OCI-LY7 (cell line): ENCODE measurements around the gene TCTN1. TPM values are rescaled to one million over a fixed set of nuclear protein-coding genes. Genes with fewer than 3 reads are reported as not detected.
"Not testable (repeated sequence)": the region's sequence is repeated elsewhere in the genome, so short reads cannot be mapped to it uniquely, and the experiment has no call there.

Source experiments
- BruUV-seq: library from RNA; stranded (reverse); fragments of 400-500 nt; replicated peaks from 2 replicates; lab custom pipeline; 2021; lab: Mats Ljungman, UMichigan
- CTCF ChIA-PET: fragments of 300-600 bp; sonication (Branson Sonifier 250); formaldehyde crosslinking; loops from one replicate; lab custom pipeline; 2022; ENCODE audit warnings: antibody characterized with exemption; ENCODE audit not compliant: unreplicated experiment; lab: Charles Lee
- POLR2A ChIA-PET: fragments of 300-600 bp; sonication (Branson Sonifier 250); formaldehyde crosslinking; loops from one replicate; lab custom pipeline; 2022; ENCODE audit warnings: antibody characterized with exemption; lab: Charles Lee
- DNase-seq: peaks from one replicate; pipeline ENCODE4 v3.0.0-alpha.2; 2015; ENCODE audit warnings: low spot score
- H2AFZ ChIP-seq: fragments of 200-600 bp; sonication (generic), shearing (Covaris generic); 2 replicates; pipeline ENCODE4 v1.6.1; 2014; ENCODE audit warnings: mild to moderate bottlenecking, antibody characterized with exemption, low read length, moderate library complexity
- H3K27ac ChIP-seq: fragments of 200-600 bp; sonication (generic); 2 replicates; pipeline ENCODE4 v1.5.1; 2014; ENCODE audit warnings: mixed run types, low read depth, mild to moderate bottlenecking, moderate library complexity, low read length, inconsistent platforms; ENCODE audit not compliant: poor library complexity, severe bottlenecking
- H3K36me3 ChIP-seq: fragments of 200-600 bp; sonication (generic); 2 replicates; pipeline ENCODE4 v1.6.1; 2014; ENCODE audit warnings: mild to moderate bottlenecking, antibody characterized with exemption, low read length, moderate library complexity, mixed read lengths; ENCODE audit not compliant: insufficient read depth
- H3K4me1 ChIP-seq: fragments of 200-600 bp; sonication (generic); 2 replicates; pipeline ENCODE4 v1.5.1; 2014; ENCODE audit warnings: mild to moderate bottlenecking, low read length; ENCODE audit not compliant: insufficient read depth, poor library complexity, severe bottlenecking
- H3K4me2 ChIP-seq: fragments of 200-600 bp; sonication (generic); 2 replicates; pipeline ENCODE4 v1.6.1; 2014; ENCODE audit warnings: mild to moderate bottlenecking, low read length
- H3K4me3 ChIP-seq: fragments of 200-600 bp; sonication (generic); 2 replicates; pipeline ENCODE4 v1.5.1; 2014; ENCODE audit warnings: mild to moderate bottlenecking, low read depth, low read length; ENCODE audit not compliant: poor library complexity, severe bottlenecking
- H3K79me2 ChIP-seq: fragments of 200-600 bp; sonication (generic); 2 replicates; pipeline ENCODE4 v1.6.1; 2016; ENCODE audit warnings: low read depth, mild to moderate bottlenecking, low read length, moderate library complexity, mixed read lengths; ENCODE audit not compliant: insufficient read depth
- H3K9me2 ChIP-seq: fragments of 200-600 bp; sonication (generic); 2 replicates; pipeline ENCODE4 v1.6.1; 2016; ENCODE audit warnings: mild to moderate bottlenecking, low read length, mixed read lengths; ENCODE audit not compliant: insufficient read depth
- H3K9me3 ChIP-seq: fragments of 200-600 bp; sonication (generic); 2 replicates; pipeline ENCODE4 v1.6.1; 2014; ENCODE audit warnings: mild to moderate bottlenecking, mixed run types, low read length, mixed read lengths
- H4K20me1 ChIP-seq: fragments of 200-600 bp; sonication (generic); 2 replicates; pipeline ENCODE4 v1.6.1; 2014; ENCODE audit warnings: mild to moderate bottlenecking, antibody characterized with exemption, low read length, moderate library complexity, mixed read lengths; ENCODE audit not compliant: insufficient read depth
- CTCF ChIP-seq: fragments of 200-600 bp; sonication (generic); conservative IDR thresholded peaks from 2 replicates; pipeline ENCODE4 v1.5.1; 2014; ENCODE audit warnings: mild to moderate bottlenecking, antibody characterized with exemption, low read length, moderate library complexity, mixed read lengths
- EZH2phosphoT487 ChIP-seq: fragments of 200-600 bp; sonication (generic); IDR thresholded peaks from 2 replicates; pipeline ENCODE4 v1.6.1; 2018; ENCODE audit warnings: low read depth, borderline replicate concordance, mild to moderate bottlenecking, mixed run types, antibody characterized with exemption, low read length, moderate library complexity, mixed read lengths
- intact Hi-C: fragments of 100-400 bp; cut with micrococcal nuclease; formaldehyde crosslinking; loops from one replicate; pipeline ENCODE4 v1.10.0; 2022; ENCODE audit not compliant: unreplicated experiment
- total RNA-seq, 2 experiments: library from RNA; depleted of rRNA in 1 of 2; stranded (reverse); fragments of >200 nt in 1 of 2; shearing (Covaris generic) in 1 of 2; gene quantifications; 2 replicates each; pipeline ENCODE4 v1.2.3, GENCODE V29; 2014 to 2022

Gene TCTN1
- total RNA-seq, 2 experiments from 2014 or later: 8.7 to 19.9 TPM

GRCh38 chr12:110641521-110641920, 27.6 kb downstream of the TCTN1 start:
- H2AFZ ChIP-seq: no peak overlapping the region
- no peak overlapping the region for H3K27ac ChIP-seq
- no peaks in the 10 kb centered on the region for H3K36me3 ChIP-seq
- no TSS peak for BruUV-seq
- intact Hi-C loops: no loop called here
- TF ChIP-seq EZH2phosphoT487 (no peak), CTCF (no peak)
- H3K4me1 ChIP-seq: peaks cover 49% of the 10 kb centered on the region
- ChIA-PET CTCF (interaction anchor here (0.6 kb wide), 1 partner anchor 132 kb away, joined by 3 read pairs; no protein-coding TSS in a partner anchor), POLR2A (interaction anchor here (1.6 to 2.1 kb wide), 2 partner anchors 9 to 13 kb away, joined by 7 to 8 read pairs; no protein-coding TSS in a partner anchor)
- no peak overlapping the region for H3K4me3 ChIP-seq
- no peaks in the 10 kb centered on the region for H3K9me3 ChIP-seq
- no peaks in the 10 kb centered on the region for H3K79me2 ChIP-seq
- no peak for DNase-seq
- no peaks in the 10 kb centered on the region for H3K9me2 ChIP-seq
- H3K4me2 ChIP-seq: peak overlapping the region; percentile 31; the same call in 1 of the 2 replicates
- no peaks in the 10 kb centered on the region for H4K20me1 ChIP-seq

DNA sequence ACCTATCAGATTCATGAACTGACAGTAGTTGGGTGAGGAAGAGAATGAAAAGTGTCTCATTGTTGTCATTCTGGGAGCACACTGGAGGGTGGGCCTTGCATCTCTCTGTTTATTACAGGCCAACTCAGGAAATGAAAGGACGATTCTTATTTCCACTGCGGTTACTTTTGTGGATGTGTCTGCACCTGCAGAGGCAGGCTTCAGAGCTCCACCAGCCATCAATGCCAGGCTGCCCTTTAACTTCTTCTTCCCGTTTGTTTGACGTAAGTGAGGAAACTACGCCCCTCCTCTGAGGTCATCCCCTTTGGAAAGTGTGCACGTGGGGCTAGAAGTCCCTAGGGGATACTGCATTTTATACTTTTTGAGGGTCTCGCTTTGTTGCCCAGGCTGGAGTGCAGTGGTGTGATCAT, 33.7 kb downstream of the TCTN1 start:
- TF ChIP-seq EZH2phosphoT487 (no peak), CTCF (no peak)
- no peaks in the 10 kb centered on the region for H3K36me3 ChIP-seq
- H3K4me1 ChIP-seq: peaks cover 44% of the 10 kb centered on the region
- POLR2A ChIA-PET: interaction anchor here (0.5 to 1.9 kb wide), 5 partner anchors 9 to 56 kb away, joined by 3 to 7 read pairs (median 5); no protein-coding TSS in a partner anchor
- peak; percentile 92 for DNase-seq
- H2AFZ ChIP-seq: no peak overlapping the region
- CTCF ChIA-PET: interaction anchor here (1.3 kb wide), 1 partner anchor 27 kb away, joined by 3 read pairs; no protein-coding TSS in a partner anchor
- H3K9me3 ChIP-seq: no peaks in the 10 kb centered on the region
- peak overlapping the region; percentile 45 for H3K27ac ChIP-seq
- intact Hi-C loops: loop anchor here (2.0 kb wide), 2 partner anchors 21 to 27 kb away; no protein-coding TSS in a partner anchor
- no peaks in the 10 kb centered on the region for H3K79me2 ChIP-seq
- H4K20me1 ChIP-seq: no peaks in the 10 kb centered on the region
- no peaks in the 10 kb centered on the region for H3K9me2 ChIP-seq
- H3K4me3 ChIP-seq: peak overlapping the region; percentile 16
- peak overlapping the region; percentile 62 for H3K4me2 ChIP-seq
- no TSS peak for BruUV-seq

DNA sequence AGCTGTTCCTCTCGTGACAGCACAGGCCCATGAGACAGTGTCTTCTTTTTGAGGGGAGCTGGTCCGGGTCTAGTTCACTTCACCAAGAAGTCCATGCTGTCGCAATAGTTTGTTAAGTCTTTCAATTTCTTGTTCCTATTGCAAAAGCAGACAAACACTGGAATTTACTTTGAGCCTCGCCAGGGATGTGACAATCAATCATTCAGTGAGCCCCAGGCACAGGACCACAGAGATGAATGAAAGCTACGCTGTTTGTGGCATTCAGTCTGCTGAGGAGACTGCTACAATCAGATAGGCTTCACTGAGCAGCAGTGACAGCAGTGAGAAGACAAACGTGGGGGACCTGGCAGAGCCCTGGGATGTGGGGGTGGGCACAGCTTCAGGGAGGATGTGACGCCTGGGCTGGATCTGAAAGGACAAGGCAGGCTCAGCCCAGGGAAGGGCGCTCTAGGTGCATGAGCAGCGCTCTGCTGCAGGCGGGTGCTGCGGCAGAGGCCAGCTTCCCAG, 35.5 kb downstream of the TCTN1 start:
- intact Hi-C loops: loop anchor here (2.0 kb wide), 1 partner anchor 29 kb away; no protein-coding TSS in a partner anchor
- Histone ChIP-seq H4K20me1 (no peaks in the 10 kb centered on the region), H3K9me2 (no peaks in the 10 kb centered on the region), H3K4me1 (peaks cover 43% of the 10 kb centered on the region), H3K9me3 (no peaks in the 10 kb centered on the region), H2AFZ (no peak overlapping the region), H3K4me3 (no peak overlapping the region), H3K4me2 (peak overlapping the region; percentile 62), H3K27ac (no peak overlapping the region), H3K36me3 (no peaks in the 10 kb centered on the region), H3K79me2 (no peaks in the 10 kb centered on the region)
- BruUV-seq: no TSS peak
- peak; percentile 56 for DNase-seq
- ChIA-PET CTCF (interaction anchor here (0.8 to 1.2 kb wide), 3 partner anchors 11 to 15 kb away, joined by 3 to 4 read pairs (median 3); no protein-coding TSS in a partner anchor), POLR2A (interaction anchor here (0.5 to 1.4 kb wide), 9 partner anchors 14 to 60 kb away, joined by 3 to 7 read pairs (median 5); no protein-coding TSS in a partner anchor)
- TF ChIP-seq CTCF: no peak
- TF ChIP-seq EZH2phosphoT487: no peak

GRCh38 chr12:110654238-110654637, 40.3 kb downstream of the TCTN1 start:
- H3K4me2 ChIP-seq, BruUV-seq, DNase-seq, POLR2A ChIA-PET, H3K4me3 ChIP-seq, intact Hi-C loops, H3K27ac ChIP-seq, H3K36me3 ChIP-seq, H3K9me3 ChIP-seq, H4K20me1 ChIP-seq, H2AFZ ChIP-seq, H3K79me2 ChIP-seq, H3K9me2 ChIP-seq, CTCF ChIA-PET: not testable (repeated sequence)
- peaks cover 20% of the 10 kb centered on the region for H3K4me1 ChIP-seq
